Measurements from ENCODE around the gene DUSP7. TPM values are rescaled to one million over a fixed set of nuclear protein-coding genes. Genes with fewer than 3 reads are reported as not detected.

Gene DUSP7
- total RNA-seq, 2 donors from 2014 or later, result 2.6 to 3.3 TPM

DNA sequence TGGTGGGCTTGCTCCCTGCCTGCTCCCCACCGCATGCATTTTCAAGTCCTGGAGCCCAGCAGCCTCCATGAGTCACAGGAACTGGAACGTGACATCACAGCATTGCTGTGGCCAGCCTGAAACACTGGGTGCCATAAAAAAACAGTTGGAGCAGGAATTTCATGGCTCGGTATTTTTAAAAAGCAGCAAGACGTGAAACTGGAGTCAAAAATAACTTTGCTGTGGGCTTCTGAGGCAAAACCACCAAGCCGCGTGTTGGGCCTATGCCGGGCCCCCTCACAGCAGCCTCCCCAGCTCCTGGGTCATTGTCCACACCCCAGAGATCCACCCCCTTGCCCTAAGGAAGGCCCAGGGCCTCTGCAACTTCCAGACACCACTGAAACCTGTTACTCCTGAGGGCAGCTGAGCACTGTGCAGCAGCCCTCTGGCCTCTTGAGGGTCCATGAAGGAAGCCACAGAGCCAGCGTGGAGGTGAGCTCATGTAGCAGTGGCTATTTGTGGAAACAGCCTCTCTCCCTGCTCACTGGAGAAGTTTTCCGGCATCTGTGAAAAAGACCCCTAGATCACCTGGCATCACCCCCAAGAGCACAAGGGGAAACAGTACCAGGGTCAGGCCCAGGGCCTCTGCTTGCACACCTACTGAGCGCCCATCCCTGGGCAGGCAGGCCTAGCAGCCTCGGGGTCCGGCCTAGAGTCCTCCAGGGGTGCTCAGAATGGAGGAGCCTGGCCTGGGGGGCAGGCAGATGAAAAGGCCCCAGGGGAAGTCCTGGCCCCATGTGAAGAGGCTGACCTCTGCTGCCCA lies 34.0 kb upstream of the DUSP7 start:
- H3K27me3 ChIP-seq, result no peaks in the 10 kb centered on the region
- H3K4me3 ChIP-seq, result no peak overlapping the region
- 75 to 85% methylated on average over 7 to 12 of the region's 12 CpGs for WGBS, 2 donors
- TF ChIP-seq, protein P1, sequence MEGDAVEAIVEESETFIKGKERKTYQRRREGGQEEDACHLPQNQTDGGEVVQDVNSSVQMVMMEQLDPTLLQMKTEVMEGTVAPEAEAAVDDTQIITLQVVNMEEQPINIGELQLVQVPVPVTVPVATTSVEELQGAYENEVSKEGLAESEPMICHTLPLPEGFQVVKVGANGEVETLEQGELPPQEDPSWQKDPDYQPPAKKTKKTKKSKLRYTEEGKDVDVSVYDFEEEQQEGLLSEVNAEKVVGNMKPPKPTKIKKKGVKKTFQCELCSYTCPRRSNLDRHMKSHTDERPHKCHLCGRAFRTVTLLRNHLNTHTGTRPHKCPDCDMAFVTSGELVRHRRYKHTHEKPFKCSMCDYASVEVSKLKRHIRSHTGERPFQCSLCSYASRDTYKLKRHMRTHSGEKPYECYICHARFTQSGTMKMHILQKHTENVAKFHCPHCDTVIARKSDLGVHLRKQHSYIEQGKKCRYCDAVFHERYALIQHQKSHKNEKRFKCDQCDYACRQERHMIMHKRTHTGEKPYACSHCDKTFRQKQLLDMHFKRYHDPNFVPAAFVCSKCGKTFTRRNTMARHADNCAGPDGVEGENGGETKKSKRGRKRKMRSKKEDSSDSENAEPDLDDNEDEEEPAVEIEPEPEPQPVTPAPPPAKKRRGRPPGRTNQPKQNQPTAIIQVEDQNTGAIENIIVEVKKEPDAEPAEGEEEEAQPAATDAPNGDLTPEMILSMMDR (IDR thresholded peaks at IDR 0.05), result no peak
- no peaks in the 10 kb centered on the region for H3K36me3 ChIP-seq (replicated peaks in 1 of 2; ENCODE audit: insufficient read depth in 1 of 2, low read depth in 2 of 2)
- H3K27ac ChIP-seq, result peak overlapping the region in 1 of 4 donors; percentile 34
- H3K9me3 ChIP-seq, result no peaks in the 10 kb centered on the region
- no peak for ATAC-seq
- no peaks in the 10 kb centered on the region for H3K4me1 ChIP-seq
- peak in 1 of 4 donors; percentile 36 for DNase-seq
- intact Hi-C loops (cut with DNase I), result no loop called here

DNA sequence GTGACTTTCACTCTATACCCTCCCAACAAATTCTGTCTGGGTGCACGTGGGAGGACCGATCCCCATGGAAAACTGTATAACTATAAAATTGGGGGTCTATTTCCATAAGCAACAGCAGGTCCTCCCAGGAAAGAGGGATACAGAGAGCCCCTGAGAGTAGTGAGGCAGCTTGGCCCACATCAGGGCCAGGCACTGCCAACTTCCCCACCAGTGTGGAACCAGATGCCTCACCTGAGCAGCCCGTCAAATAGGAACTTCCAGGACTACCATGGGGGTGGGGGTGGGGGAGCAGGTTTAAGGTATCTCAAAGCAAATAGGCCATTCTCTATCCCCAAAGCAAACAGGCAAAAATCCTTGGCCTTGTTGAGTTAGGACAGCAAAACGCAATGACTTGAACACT lies 33.3 kb upstream of the DUSP7 start:
- DNase-seq, result no peak
- no peak for ATAC-seq
- Histone ChIP-seq H3K27ac (peak overlapping the region in 1 of 4 donors; percentile 26), H3K27me3 (no peaks in the 10 kb centered on the region), H3K36me3 (replicated peaks in 1 of 2; ENCODE audit: insufficient read depth in 1 of 2, low read depth in 2 of 2) (no peaks in the 10 kb centered on the region), H3K4me1 (no peaks in the 10 kb centered on the region), H3K9me3 (no peaks in the 10 kb centered on the region), H3K4me3 (no peak overlapping the region)
- TF ChIP-seq, protein P1 (IDR thresholded peaks at IDR 0.05), result no peak
- no peak for TF ChIP-seq POLR2A (IDR thresholded peaks at IDR 0.05)
- intact Hi-C loops (cut with DNase I), result no loop called here
- 90% methylated on average over 4 of the region's 4 CpGs for WGBS, 2 donors

- Histone ChIP-seq H3K4me1 (no peaks in the 10 kb centered on the region), H3K4me3 (no peak overlapping the region), H3K9me3 (no peaks in the 10 kb centered on the region), H3K36me3 (replicated peaks in 1 of 2; ENCODE audit: insufficient read depth in 1 of 2, low read depth in 2 of 2) (no peaks in the 10 kb centered on the region), H3K27ac (peak overlapping the region in 1 of 4 donors; percentile 6), H3K27me3 (no peaks in the 10 kb centered on the region)
- DNase-seq (peak in 2 of 4 donors; percentile 33 to 51), ATAC-seq (peak; percentile 36)
- TF ChIP-seq, protein P1 (IDR thresholded peaks at IDR 0.05), result no peak
- TF ChIP-seq POLR2A (IDR thresholded peaks at IDR 0.05), result no peak
- intact Hi-C loops (cut with DNase I), result no loop called here
- 65 to 83% methylated on average over 14 of the region's 17 CpGs for WGBS, 2 donors
Observed at GRCh38 chr3:52088445-52089367, 32.3 kb upstream of the DUSP7 start.

GRCh38 chr3:52087731-52088130 lies 31.4 kb upstream of the DUSP7 start:
- peak overlapping the region in 1 of 4 donors; percentile 6 for H3K27ac ChIP-seq
- no peak for ATAC-seq

More at GRCh38 chr3:52087731-52088130, 31.4 kb upstream of the DUSP7 start:
- no peak for DNase-seq
- H3K27me3 ChIP-seq, result no peaks in the 10 kb centered on the region
- no peak overlapping the region for H3K4me3 ChIP-seq
- intact Hi-C loops (cut with DNase I), result no loop called here
- H3K36me3 ChIP-seq (replicated peaks in 1 of 2; ENCODE audit: insufficient read depth in 1 of 2, low read depth in 2 of 2), result no peaks in the 10 kb centered on the region
- WGBS, 2 donors, result 95 to 100% methylated on average over 1 to 3 of the region's 3 CpGs
- no peaks in the 10 kb centered on the region for H3K9me3 ChIP-seq
- no peaks in the 10 kb centered on the region for H3K4me1 ChIP-seq
- TF ChIP-seq, protein P1 (IDR thresholded peaks at IDR 0.05), result no peak
- TF ChIP-seq POLR2A (IDR thresholded peaks at IDR 0.05), result no peak

Data from body of pancreas (tissue), 4 donors.